Activated T-helper 1 cell treated with anti-CD3 and anti-CD28 coated beads, Interleukin-2, amount 50 U/mL, for 16 hours (primary cell): Measurements from ENCODE around the gene TSSK1B.
"Not testable (repeated sequence)": the region's sequence is repeated elsewhere in the genome, so short reads cannot be mapped to it uniquely, and the experiment has no call there.

Source experiments
- DNase-seq, 2 donors: peaks; one replicate each; pipeline ENCODE4 v3.0.0-alpha.2; 2020; ENCODE audit warnings: low read depth in 1 of 2, low spot score in 1 of 2

The TSSK1B gene

DNA sequence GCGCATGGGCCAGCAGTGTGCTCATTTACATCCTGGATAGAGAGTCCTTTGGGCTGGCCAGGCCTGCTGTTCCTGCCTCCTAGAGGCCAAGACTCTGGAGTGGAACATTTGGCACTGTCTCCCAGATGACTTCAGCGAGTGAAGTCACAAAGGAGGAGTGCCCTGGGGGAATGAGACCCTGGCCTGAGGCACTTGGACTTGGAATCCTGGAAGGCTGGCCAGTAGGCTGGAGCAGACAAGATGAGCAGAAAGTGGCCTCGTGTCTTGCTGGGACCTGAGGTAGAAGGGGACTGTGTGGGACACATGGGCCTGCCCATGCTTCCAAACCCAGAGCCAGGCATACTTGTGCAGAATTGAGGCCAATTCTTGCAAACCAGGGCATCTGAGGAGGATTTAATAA, at the start of gene TSSK1B:
TSS of gene TSSK1B (minus strand) at position 101 of the 400 bp plus-strand sequence. CDS start 150 bp downstream, outside the sequence.
- no peak for DNase-seq

GRCh38 chr5:113480243-113480642, 45.5 kb upstream of the TSSK1B start:
- DNase-seq, result no peak

GRCh38 chr5:113478691-113479090, 43.9 kb upstream of the TSSK1B start:
- DNase-seq, result no peak

DNA sequence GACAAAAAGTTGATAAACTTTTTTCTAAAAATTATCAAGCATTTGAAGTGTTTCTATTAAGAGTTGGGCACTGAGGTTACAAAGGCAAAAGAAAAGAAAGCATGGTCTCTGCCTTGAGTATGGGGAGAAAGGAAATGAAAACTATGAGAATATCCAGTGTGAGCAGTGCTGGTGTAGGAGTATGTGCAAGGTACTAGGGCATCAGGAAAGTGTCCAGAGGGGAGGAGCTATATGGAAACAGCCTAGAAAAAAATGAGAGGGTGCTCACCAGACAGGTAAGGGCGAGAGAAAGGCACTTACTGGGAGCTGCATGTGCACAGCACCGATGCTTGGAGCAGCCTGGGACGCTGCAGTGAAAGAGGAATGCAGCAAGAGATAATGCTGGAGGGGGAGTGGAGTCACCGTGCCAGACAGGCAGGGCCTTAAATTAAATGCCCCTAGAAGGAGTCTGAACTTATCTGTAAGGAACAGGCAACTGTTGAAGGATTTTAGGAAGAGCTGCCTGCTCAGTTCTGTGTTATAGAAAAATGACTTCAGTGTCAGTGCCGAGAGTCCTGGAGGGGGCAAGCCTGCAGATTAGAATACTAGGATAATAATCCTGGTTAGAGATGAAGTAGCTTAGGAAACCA, 39.4 kb upstream of the TSSK1B start:
- DNase-seq, result no peak

GRCh38 chr5:113463032-113463431, 28.2 kb upstream of the TSSK1B start:
- no peak for DNase-seq

GRCh38 chr5:113457106-113457505, 22.3 kb upstream of the TSSK1B start:
- not testable (repeated sequence) for DNase-seq

DNA sequence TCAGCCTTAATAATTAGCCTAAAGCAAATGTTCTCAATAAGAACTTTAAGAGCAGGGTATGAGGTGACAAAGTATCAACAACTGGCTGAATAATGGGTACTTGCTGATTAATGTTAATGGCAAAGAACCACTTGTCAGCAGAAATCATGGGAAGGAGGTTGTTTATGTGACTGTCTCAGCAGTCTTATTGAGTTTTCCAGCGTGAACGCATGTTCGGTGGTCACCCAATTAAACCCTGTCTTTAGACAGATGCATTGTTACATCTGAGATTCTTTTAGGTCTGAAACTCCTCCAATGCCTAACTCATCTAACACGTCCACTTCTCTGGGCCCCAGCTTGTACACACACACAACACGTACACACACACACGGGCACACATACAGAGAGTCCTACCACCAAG, 18.2 kb upstream of the TSSK1B start:
- DNase-seq, result no peak

DNA sequence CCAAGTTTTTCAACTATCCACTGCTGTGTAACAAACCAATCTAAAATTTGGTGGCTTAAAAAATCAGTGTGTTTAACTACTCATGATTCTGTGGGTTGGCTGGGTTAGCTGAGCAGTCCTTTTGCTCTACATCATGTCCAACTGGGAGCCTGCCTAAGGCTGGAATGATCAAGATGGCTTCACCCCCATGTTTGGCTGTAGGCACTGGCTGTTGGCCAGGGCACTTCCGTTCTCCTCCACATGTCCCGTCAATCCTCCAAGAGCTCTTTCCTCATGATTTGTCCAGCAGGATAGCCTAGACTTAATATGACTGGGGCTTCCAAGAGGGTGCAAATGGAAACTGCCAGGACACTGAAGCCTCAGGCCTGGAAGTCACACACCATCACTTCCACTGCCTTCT, 17.0 kb upstream of the TSSK1B start:
- DNase-seq, result no peak

- DNase-seq, result no peak
These were observed 16.1 kb upstream of the TSSK1B start for GRCh38 chr5:113450929-113451328.

DNA sequence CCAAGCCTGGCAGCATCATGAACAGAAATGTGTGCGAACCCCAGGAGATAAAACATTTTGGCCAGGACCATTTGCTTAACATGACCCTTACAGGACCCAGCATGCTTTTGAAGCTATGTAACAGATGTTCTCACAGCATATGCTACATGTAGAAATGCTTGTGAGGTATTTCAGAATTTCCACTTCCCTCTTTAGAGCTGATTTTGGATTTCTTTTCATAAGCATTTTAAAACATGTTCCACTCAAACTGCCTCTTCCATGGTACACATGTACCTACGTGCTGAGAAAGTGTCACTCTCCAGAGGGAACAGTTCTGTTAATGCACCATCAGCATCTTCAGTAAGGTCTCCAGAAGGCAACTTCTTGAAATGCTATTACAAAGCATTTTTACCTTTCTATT, 15.7 kb upstream of the TSSK1B start:
- no peak for DNase-seq

DNA sequence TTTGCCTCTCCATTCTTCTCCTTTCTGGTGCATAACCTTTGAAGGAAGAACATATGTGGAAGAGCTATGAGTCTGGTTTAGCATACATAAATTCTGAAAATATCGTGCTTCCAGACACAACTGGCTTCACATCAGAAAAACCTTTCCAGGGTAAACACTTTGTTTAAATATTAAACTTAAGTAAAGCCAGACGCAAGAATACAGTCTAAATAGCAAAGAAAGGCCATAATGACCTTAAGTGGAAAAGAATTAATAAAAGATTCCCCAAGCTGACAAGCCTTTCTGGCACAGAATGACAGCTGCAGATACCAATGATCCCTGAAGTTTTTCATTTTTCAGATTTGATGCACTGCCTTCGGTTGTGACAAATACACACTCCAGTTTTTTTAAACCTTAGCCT, 13.5 kb upstream of the TSSK1B start:
- no peak for DNase-seq

GRCh38 chr5:113447498-113448050, 12.8 kb upstream of the TSSK1B start:
- no peak for DNase-seq

- no peak for DNase-seq
These were observed 11.7 kb upstream of the TSSK1B start for GRCh38 chr5:113446358-113446927.

- DNase-seq, result no peak
These were observed 2.3 kb upstream of the TSSK1B start for GRCh38 chr5:113437111-113437510.

GRCh38 chr5:113435575-113435974, 786 bp upstream of the TSSK1B start:
- DNase-seq, result no peak

- no peak for DNase-seq
These were observed 752 bp downstream of the TSSK1B start for GRCh38 chr5:113433862-113434612.

DNA sequence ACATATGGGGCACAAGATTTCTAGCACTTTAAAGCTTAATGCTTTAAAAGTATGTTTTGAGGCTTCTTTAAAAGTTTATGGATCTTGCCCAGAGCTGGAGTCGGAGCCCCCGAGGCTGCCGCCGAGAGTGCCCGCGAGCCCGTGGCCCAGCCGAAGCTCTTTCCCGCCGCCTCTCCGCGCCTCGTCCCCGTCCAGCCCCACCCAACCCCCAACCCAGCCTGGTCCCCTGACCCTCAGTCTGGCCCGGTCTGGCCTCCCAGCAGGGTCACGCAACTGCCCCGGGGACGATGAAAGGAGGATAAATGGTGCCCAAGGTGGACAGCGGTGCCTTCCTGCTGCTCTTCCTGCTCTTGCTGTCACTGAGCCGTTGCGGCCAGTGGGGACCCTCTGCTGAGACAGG, 1.7 kb downstream of the TSSK1B start:
- no peak for DNase-seq

DNA sequence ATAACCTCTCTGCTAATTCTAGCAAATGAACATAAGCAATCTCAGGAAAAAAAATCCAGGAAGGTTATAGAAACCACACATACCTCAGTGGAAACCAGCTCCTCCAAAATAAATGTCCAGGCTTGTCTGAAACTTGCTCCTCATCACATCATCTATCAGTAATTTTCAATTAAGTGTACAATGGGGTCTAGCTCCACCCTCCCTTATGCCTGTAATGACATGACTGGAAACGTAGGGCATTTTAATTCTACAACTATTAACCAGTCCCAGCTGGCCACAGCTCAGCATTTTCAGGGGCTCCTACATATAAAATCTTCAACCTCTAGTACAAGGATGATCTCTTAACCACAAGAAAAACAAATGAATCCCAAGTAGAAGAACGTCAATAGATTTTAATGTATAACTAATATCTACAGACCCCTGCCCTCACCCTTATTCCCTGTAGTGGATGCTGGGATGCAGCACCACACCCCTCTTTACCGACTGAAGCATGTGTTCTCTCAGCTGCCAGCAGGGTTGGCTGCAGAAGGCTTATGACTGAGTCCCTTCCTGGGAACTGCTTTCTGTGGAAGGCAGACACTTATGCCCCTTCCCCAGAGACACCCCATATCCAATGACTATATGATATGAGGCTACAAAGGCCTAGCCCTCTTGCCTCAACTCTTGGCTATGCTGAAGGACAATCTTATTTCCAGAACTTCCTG, 6.8 kb downstream of the TSSK1B start:
- DNase-seq, result no peak

- DNase-seq, result no peak
These were observed 8.9 kb downstream of the TSSK1B start for GRCh38 chr5:113425909-113426308.

DNA sequence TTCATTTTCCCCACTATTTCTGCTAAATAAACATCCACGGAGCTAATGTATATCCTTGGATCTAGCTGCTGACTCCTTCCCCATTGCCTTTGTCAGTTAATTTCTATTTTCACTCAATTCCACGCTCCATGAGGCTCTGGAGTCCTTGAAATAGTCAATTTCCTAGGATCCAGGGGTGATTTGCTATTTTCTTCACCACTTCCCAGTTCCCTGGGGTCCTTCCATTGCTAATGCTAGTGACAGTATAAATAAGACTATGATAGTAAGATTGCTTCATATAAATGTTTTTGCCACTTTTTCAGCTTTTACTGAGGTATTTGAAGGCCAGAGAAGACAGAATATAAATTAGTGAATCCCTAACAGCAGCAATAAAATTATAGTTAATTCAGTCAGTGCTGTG, 13.1 kb downstream of the TSSK1B start:
- DNase-seq, result no peak

GRCh38 chr5:113405530-113405929, 29.3 kb downstream of the TSSK1B start:
- DNase-seq, result no peak

GRCh38 chr5:113404269-113404668, 30.5 kb downstream of the TSSK1B start:
- DNase-seq, result no peak
